WTC11 (cell line): ENCODE measurements around the gene RPH3AL.

Experiments used
- CREB1 ChIP-seq: sonication (generic); formaldehyde crosslinking; IDR thresholded peaks from 2 replicates; pipeline ENCODE4 v1.8.0; 2023; ENCODE audit warnings: mild to moderate bottlenecking, missing genetic modification reagents
- CTCF ChIP-seq: fragments of 200-600 bp; IDR thresholded peaks from 2 replicates; pipeline ENCODE4 v1.8.0; 2022; ENCODE audit warnings: antibody characterized with exemption
- FOXP1 ChIP-seq: sonication (generic); formaldehyde crosslinking; IDR thresholded peaks from 2 replicates; pipeline ENCODE4 v1.8.0; 2022; ENCODE audit warnings: missing genetic modification reagents, mild to moderate bottlenecking, moderate library complexity, borderline replicate concordance
- HMGA2 ChIP-seq: fragments of 250-450 bp; sonication (Bioruptor Pico); IDR thresholded peaks from 2 replicates; pipeline ENCODE4 v1.4.0; 2021; ENCODE audit warnings: mild to moderate bottlenecking, moderate library complexity

- TF ChIP-seq FOXP1 (CRISPR knock-in tag) (no peak), CTCF (no peak), CREB1 (CRISPR knock-in tag) (no peak), HMGA2 (CRISPR knock-in tag) (no peak)
These were observed 2.3 kb upstream of the RPH3AL start for GRCh38 chr17:354651-355556.
